ENCODE data around the gene MAP3K12.
A peak's percentile ranks its signal among the peaks of the same experiment; 100 is the strongest.

Gene MAP3K12

GRCh38 chr12:53502983-53503728, 3.9 kb upstream of the MAP3K12 start:
- intact Hi-C loops (cut with DNase I; ENCODE audit: low total_unique reads): no loop called here
- TF ChIP-seq, protein P1, sequence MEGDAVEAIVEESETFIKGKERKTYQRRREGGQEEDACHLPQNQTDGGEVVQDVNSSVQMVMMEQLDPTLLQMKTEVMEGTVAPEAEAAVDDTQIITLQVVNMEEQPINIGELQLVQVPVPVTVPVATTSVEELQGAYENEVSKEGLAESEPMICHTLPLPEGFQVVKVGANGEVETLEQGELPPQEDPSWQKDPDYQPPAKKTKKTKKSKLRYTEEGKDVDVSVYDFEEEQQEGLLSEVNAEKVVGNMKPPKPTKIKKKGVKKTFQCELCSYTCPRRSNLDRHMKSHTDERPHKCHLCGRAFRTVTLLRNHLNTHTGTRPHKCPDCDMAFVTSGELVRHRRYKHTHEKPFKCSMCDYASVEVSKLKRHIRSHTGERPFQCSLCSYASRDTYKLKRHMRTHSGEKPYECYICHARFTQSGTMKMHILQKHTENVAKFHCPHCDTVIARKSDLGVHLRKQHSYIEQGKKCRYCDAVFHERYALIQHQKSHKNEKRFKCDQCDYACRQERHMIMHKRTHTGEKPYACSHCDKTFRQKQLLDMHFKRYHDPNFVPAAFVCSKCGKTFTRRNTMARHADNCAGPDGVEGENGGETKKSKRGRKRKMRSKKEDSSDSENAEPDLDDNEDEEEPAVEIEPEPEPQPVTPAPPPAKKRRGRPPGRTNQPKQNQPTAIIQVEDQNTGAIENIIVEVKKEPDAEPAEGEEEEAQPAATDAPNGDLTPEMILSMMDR (IDR thresholded peaks at IDR 0.05): no peak
- Histone ChIP-seq H3K4me1 (peaks cover 2 to 67% (median 64%) of the 10 kb centered on the region in 4 donors), H3K36me3 (peaks cover 0 to 33% (median 8%) of the 10 kb centered on the region in 3 donors), H3K4me3 (peak overlapping the region; percentile 70 to 76), H3K27ac (peak overlapping the region; percentile 96 to 98), H3K27me3 (no peaks in the 10 kb centered on the region), H3K9me3 (no peaks in the 10 kb centered on the region)
- peak in 1 of 2 donors; percentile 66 for DNase-seq

- H3K9me3 ChIP-seq: no peaks in the 10 kb centered on the region
- peak overlapping the region; percentile 70 to 76 for H3K4me3 ChIP-seq
- no peaks in the 10 kb centered on the region for H3K27me3 ChIP-seq
- DNase-seq: peak in 1 of 2 donors; percentile 85
- H3K27ac ChIP-seq: peak overlapping the region; percentile 96 to 98
- intact Hi-C loops (cut with DNase I; ENCODE audit: low total_unique reads): no loop called here
- TF ChIP-seq, protein P1 (IDR thresholded peaks at IDR 0.05): no peak
- H3K4me1 ChIP-seq: peaks cover 2 to 67% (median 62%) of the 10 kb centered on the region in 4 donors
- H3K36me3 ChIP-seq: peaks cover 0 to 30% (median 8%) of the 10 kb centered on the region in 3 donors
Measured at GRCh38 chr12:53502331-53502730, 3.1 kb upstream of the MAP3K12 start.

DNA sequence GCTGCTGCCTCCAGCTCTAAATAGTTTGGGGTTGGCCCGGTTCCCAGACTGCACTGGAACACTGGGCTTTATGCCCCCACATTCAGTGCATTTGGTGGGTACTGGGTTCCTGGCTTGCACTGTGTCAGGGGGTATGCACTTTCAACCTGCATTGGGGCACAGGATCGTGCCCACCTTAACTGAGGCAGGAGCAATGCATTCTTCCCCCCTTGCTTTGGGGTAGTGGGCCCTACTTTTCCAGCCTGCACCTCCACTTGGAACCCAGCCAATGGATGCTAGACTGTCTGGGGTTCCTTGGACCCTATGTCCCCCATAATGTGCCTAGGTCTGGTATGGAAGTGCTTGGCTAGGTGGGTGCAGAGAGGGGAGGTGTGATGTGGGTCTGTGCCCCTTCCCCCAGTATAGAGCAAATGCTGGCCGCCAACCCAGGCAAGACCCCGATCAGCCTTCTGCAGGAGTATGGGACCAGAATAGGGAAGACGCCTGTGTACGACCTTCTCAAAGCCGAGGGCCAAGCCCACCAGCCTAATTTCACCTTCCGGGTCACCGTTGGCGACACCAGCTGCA, 2.4 kb upstream of the MAP3K12 start:
- no peak for DNase-seq
- Histone ChIP-seq H3K27ac (peak overlapping the region; percentile 96 to 98), H3K27me3 (no peaks in the 10 kb centered on the region), H3K4me1 (peaks cover 0 to 60% (median 57%) of the 10 kb centered on the region in 4 donors), H3K4me3 (peak overlapping the region; percentile 70 to 76), H3K36me3 (peaks cover 0 to 24% (median 8%) of the 10 kb centered on the region in 3 donors), H3K9me3 (no peaks in the 10 kb centered on the region)
- intact Hi-C loops (cut with DNase I; ENCODE audit: low total_unique reads): loop anchor here (2.0 kb wide), 1 partner anchor 49 kb away; the partner anchor contains the start of gene PCBP2
- TF ChIP-seq, protein P1 (IDR thresholded peaks at IDR 0.05): no peak

DNA sequence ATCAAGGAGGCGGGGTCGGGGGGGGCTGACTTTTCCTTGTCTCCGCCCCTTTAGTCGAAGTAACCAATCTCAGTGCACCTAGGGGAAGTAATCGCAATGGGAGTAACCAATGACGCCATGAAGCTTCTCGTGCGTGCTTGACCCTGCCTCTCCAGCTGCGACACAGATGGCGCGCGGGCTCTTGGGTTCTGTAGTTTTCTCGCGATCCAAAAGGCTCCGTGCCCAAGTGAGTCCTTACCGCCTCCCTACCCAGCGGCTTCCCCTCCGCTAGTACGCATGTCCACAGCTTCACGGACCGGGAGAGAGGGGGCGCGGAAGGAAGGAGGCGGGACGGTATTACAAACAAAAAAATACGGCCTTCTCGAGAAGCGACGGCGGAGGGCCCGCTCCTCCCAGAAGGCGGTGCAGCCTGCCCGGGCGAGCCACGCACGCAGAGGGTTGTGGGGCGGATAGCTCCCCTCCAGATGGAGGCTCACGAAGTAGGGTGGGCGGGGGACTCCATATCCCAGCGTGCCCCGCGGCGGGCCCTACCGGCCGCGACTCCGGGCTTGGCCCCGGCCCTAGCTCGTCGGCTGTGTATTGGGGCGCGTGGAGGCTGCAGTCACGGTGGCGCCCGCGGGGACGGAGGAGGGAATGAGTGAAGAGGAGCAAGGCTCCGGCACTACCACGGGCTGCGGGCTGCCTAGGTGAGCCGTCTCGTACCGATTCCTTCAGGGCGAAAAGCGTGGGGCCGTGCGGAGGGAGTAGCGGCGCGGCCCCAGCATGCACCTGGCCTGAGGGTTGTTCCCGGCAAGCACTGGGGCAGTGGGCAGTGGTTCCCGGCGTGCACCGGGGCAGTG, 1.7 kb upstream of the MAP3K12 start, which contains the start of gene TARBP2:
Gene TARBP2 (plus strand): TSS at position 508 of the 839 bp plus-strand sequence. CDS start 126 bp downstream, at position 634.
- Histone ChIP-seq H3K27ac (peak within 1 kb of the TSS; percentile 96 to 98), H3K27me3 (no peaks in the 10 kb centered on the region), H3K9me3 (no peaks in the 10 kb centered on the region), H3K36me3 (peaks cover 0 to 17% (median 3%) of the 10 kb centered on the region in 3 donors), H3K4me1 (peaks cover 0 to 55% (median 50%) of the 10 kb centered on the region in 4 donors), H3K4me3 (peak within 1 kb of the TSS; percentile 70 to 76)
- DNase-seq: peak; percentile 99 to 100
- TF ChIP-seq, protein P1 (IDR thresholded peaks at IDR 0.05): no peak
- intact Hi-C loops (cut with DNase I; ENCODE audit: low total_unique reads): loop anchor here (2.0 kb wide), 1 partner anchor 48 kb away; the partner anchor contains the start of gene PCBP2

DNA sequence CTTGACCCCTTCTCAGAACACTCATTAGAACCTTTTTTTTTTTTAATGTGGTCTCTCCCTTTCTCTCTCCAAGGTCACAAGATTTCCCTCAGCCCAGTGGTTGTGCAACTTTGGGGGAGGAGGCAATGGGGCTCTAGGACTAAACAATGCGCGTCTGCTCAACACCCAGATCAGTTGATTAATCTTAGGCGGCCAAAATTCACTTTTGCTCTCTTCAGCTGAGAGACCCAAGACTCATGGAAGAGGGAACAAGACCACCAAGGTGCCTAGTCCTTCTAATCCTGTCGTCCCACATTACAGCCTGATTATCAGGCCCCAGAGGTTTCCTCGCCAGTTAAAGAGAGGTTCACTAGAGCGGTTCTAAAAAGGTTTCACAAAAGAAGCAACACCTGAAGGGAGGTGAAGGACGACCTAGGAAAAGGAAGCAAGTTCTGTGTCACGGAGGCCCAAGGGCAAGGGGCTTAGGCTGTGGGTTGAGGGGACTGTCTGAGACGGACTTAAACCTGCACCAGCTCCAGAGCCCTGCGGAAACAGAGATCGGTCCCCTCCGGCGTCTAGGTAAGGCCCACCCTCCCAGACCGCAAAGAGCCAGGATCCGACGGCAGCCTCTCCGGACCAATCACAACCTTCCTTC, 1.0 kb upstream of the MAP3K12 start:
- Histone ChIP-seq H3K36me3 (peaks cover 0 to 10% (median 0%) of the 10 kb centered on the region in 3 donors), H3K4me1 (peaks cover 0 to 50% (median 43%) of the 10 kb centered on the region in 4 donors), H3K4me3 (peak overlapping the region; percentile 70 to 76), H3K27ac (peak overlapping the region; percentile 96 to 98), H3K9me3 (no peaks in the 10 kb centered on the region), H3K27me3 (no peaks in the 10 kb centered on the region)
- intact Hi-C loops (cut with DNase I; ENCODE audit: low total_unique reads): loop anchor here (2.0 kb wide), 1 partner anchor 47 kb away; the partner anchor contains the start of gene PCBP2
- TF ChIP-seq, protein P1 (IDR thresholded peaks at IDR 0.05): no peak
- peak; percentile 92 for DNase-seq

Measured in tibial artery (tissue), 4 donors.